Esophagus mucosa (tissue), 1 donor: Measurements from ENCODE around the gene SAPCD1. TPM values are rescaled to one million over a fixed set of nuclear protein-coding genes. Genes with fewer than 3 reads are reported as not detected.
"Not testable (repeated sequence)": the region's sequence is repeated elsewhere in the genome, so short reads cannot be mapped to it uniquely, and the experiment has no call there.

Source experiments
- ATAC-seq: fragments of 200-7000 bp; cut with Tn5 transposase; one replicate; pipeline ENCODE4 v1.9.1; 2020
- total RNA-seq: library from RNA; stranded (reverse); gene quantifications from one replicate; pipeline ENCODE4 v1.2.4, GENCODE V29; 2023
- donor health status: DM: yes; HTN: yes; CAD: no.

The SAPCD1 gene
- total RNA-seq, 1 donor from 2014 or later = 0.64 TPM

DNA sequence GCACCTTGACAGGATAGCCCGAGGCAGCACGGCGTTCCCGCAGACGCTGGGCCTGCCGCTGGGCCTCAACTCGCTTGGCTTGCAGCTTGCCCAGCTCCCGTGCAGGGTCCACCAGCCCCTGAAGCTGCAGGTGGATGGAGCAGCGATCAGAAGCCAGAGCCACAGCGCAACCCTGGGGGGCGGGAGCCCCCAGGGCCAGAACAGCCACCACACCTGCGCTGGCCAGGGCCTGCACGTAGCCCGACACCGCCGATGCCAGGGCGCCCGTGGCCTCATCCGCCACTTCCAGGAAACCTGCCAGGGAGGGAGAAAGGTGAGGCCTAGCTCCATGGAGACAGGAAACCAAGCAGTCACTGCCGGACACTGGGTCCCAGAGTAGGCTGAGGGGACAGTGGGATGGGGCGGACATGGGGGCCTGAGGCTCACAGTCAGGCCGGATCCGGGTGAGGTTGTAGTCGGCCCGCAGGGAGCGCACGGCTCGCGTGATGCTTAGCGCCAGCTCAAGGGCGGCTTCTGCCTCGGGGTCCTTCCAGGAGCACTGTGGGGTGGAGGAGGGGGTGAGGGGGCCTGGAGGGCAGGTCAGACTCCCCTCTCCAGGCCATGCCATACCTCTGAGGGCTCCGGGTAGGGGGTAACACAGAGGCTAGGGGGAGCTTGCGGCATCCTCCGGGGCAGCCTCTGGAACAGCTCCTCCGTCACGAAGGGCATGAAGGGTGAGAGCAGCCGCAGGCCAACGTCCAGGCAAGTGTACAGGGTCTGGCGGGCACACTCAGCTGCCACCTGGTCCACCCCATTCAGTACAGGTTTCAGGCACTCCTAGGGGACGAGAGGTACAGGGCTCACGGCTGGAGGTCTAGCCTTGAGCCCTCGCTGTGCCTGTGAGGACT, 16.8 kb downstream of the SAPCD1 start:
- no peak for ATAC-seq

- ATAC-seq = no peak
Measured at GRCh38 chr6:31779908-31780307, 17.5 kb downstream of the SAPCD1 start.

GRCh38 chr6:31780507-31781243, 18.2 kb downstream of the SAPCD1 start:
- ATAC-seq = no peak

GRCh38 chr6:31781244-31782125, 19.0 kb downstream of the SAPCD1 start:
- no peak for ATAC-seq

DNA sequence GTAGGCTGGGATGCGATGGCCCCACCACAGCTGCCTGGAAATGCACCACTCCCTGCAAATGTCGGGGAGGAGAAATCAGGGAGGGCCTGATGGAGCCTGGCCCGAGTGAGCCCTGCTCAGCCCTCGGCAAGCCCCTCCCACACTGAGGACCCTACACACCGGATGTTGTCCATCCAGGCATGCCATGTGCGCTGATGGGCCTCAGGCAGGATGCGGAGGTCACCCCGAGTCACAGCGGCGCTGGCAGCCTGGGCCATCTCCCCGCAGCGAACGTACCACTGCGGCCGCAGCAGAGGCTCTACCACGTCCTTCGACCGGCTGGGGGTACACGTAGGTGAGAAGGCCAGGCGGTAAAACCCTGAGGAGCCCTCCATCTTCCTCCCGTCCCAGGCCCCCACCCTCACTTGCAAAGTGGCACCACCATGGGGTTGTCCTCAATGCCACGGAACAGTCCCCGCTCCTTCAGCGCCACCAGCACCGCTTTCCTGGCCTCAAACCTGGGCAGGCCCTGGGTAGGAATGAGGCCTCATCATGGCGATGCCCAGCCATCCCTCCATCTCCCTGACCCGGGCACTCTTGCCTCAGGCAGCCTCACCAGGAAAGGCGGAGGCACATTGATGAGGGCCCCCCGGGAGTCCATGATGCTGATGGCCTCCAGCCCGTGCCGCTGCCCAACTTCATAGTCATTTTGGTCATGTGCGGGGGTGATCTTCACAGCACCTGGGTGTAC, 19.8 kb downstream of the SAPCD1 start:
- ATAC-seq = no peak

DNA sequence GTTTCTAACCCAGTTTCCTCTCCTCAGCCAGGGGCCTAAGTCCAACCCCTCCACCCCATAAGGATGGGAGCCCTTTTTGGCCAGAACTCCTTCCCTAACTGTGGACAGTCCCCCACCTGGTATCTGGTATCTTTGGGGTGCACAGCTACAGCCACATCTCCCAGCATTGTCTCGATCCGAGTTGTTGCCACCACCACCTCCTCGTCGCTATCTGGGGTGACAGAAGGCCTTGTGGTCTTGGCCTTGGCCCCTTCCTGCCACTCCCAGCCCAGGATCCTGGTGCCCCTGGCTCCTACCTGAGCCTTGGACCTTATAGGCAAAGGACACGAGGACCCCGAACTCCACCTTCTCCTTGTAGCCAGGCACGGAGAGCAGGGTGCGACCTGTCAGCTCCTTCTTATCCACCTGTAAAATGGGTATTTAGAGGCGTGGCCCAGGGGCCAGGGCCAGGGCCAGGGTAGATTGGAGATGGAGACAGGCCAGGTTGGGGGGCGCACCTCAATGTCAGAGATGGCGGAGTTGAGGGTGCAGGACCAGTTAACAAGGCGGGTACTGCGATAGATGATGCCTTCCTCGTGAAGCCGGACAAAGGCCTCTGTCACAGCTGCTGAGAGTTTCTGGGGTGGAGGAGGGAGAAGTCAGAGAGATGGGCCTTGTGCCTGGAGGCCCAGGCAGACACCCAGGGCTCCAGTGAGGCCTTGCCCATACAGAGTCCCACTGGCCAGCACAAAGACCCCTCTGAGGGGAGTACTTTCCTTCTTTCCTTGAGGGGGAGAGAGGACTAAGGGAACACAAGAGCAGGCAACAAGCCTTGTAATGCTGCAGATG, 21.9 kb downstream of the SAPCD1 start:
- ATAC-seq = no peak

DNA sequence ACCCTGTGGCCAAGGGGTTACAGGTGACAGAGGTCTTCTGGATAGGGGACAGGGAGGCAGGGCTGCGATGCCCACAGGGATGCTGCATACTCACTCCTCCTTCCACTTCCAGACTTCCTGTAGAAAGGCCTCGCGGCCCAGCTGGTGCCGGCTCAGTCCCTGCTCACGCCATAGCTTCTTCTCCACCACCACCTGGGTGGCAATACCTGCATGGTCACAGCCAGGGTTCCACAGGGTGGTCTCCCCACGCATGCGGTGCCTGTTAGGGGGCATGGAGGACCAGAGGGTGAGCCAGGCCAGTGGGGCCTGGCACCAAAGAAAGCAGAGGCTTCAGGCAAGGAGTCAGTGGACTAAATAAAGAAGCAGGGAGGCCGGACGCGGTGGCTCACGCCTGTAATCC, 23.0 kb downstream of the SAPCD1 start:
- no peak for ATAC-seq

- ATAC-seq = no peak
Measured at GRCh38 chr6:31791324-31792089, 29.1 kb downstream of the SAPCD1 start.

- no peak for ATAC-seq
Measured at GRCh38 chr6:31792090-31792374, 29.6 kb downstream of the SAPCD1 start.

GRCh38 chr6:31792761-31793171, 30.3 kb downstream of the SAPCD1 start:
- peak; percentile 48 for ATAC-seq

GRCh38 chr6:31793927-31794245, 31.4 kb downstream of the SAPCD1 start:
- ATAC-seq = not testable (repeated sequence)

DNA sequence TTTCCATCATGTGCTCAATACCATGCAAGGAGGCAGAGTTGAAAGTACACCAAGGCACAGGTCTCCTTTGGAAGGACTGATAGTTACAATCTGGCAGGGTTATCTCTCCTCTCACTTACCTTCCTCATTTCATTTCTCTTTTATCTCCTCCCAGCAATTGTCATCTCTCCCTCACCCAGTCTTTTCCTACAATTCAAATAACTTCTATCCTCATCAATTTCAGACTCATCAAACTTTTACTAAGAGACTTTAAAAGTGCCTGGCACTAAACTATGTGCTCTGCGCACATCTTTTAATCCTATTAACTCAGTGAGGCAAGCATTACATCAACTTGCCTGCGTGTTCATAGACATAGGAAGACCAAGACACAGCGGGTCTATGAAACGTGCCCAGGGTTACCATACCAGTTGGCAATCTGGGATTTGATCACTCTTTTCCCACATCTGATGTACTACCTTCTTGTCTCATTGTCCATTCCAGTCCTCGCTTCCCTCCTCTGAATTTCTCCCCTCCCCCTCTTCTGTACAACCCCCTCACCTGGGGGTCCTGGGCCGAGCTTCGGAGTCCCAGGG, 31.9 kb downstream of the SAPCD1 start:
- ATAC-seq = peak; percentile 0

DNA sequence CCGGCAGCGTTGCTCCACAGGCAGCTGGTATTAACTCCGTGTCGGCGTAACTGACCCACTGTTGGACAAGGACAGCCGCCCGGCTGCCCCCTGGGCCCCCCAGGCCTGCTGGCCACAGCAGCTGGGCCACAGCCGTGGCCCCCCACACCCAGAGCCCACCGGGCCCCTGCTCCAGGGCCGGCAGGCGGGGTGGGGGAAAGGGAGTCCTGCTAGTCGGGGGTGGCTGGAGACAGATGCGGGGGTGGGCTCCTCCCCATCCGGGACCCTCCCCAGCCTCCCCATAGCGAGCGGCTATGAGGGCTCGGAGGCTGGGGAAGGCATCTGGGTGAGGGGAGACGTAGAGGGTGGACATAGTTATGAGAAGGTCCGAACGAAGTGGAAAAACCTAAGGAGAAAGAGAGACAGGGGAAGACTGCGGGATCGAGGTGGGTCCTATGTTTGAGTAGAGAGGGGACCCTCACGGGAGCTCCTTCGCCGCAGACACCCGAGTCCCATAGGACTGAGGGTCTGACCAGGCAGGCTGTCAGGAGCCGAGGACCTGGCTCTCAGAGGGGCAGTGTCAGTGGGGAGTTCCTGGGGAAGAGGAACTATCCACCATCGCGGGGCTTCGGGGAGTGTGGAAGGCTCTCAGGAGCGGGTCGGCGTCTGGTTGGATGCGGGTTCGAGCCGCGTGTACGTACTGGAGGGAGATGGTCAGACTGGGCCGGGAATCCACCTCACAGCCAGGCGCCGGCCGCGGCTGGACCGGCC, 32.6 kb downstream of the SAPCD1 start:
- peak; percentile 10 for ATAC-seq

- ATAC-seq = peak; percentile 92
Measured at GRCh38 chr6:31795616-31796298, 33.3 kb downstream of the SAPCD1 start, which contains the start of gene VARS1. Gene VARS1, minus strand, starts transcription at chr6:31795752. Its CDS starts 535 bp downstream, at chr6:31795217.

GRCh38 chr6:31796993-31797385, 34.5 kb downstream of the SAPCD1 start:
- ATAC-seq = no peak

DNA sequence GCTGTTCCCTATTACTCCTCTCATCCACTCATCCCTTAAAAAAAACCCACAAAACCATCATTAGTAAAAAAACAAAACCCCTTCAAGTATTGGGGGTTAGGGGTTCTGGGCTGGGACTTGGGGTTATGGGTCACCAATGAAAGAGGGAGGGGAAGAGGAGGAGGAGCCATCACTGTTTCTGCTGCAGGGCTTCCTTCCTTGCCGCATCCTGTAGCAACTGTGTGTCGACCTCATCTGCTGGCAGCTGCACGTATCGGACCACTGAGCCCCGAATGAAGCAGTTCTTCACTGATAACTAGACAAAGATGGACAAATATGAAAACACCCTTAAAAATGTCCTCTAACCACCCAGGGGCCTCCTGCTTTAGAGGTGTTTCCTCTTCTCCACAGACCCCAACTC, 35.1 kb downstream of the SAPCD1 start:
- no peak for ATAC-seq

- ATAC-seq = no peak
Measured at GRCh38 chr6:31799781-31800180, 37.3 kb downstream of the SAPCD1 start.

GRCh38 chr6:31801031-31801927, 38.8 kb downstream of the SAPCD1 start:
- not testable (repeated sequence) for ATAC-seq
